Spleen (tissue), 11 donors: Measurements from ENCODE around the gene PAPOLG. TPM values are rescaled to one million over a fixed set of nuclear protein-coding genes. Genes with fewer than 3 reads are reported as not detected.
"Not testable (repeated sequence)": the region's sequence is repeated elsewhere in the genome, so short reads cannot be mapped to it uniquely, and the experiment has no call there.

ENCODE experiments used
- DNase-seq: peaks from one replicate; pipeline ENCODE4 v3.0.0-alpha.2; 2020
- H3K27ac ChIP-seq, 8 donors: fragments of 200-600 bp; sonication (generic) in 7 of 8; 1 replicate in 4 of 8; 2 replicates in 4 of 8; pipeline versions ENCODE4 v1.5.0 to v1.8.0; 2016 to 2021; ENCODE audit warnings: inconsistent platforms in 4 of 8, mild to moderate bottlenecking in 4 of 8, moderate library complexity in 1 of 8
- H3K27me3 ChIP-seq, 7 donors: fragments of 200-600 bp; sonication (generic) in 6 of 7; replicated peaks in 1 of 7; 1 replicate in 4 of 7; 2 replicates in 3 of 7; pipeline versions ENCODE4 v1.5.0 to v1.8.0; 2016 to 2021; ENCODE audit warnings: inconsistent platforms in 3 of 7, mild to moderate bottlenecking in 1 of 7
- H3K36me3 ChIP-seq, 6 donors: fragments of 200-600 bp; sonication (generic) in 5 of 6; 1 replicate in 4 of 6; 2 replicates in 2 of 6; pipeline versions ENCODE4 v1.5.0 to v1.8.0; 2016 to 2021; ENCODE audit warnings: inconsistent platforms in 2 of 6
- H3K4me1 ChIP-seq, 6 donors: fragments of 200-600 bp; sonication (generic) in 5 of 6; 1 replicate in 3 of 6; 2 replicates in 3 of 6; pipeline versions ENCODE4 v1.5.0 to v1.8.0; 2016 to 2021; ENCODE audit warnings: inconsistent platforms in 3 of 6
- H3K4me3 ChIP-seq, 8 donors: fragments of 200-600 bp; sonication (generic) in 7 of 8; 1 replicate in 4 of 8; 2 replicates in 4 of 8; pipeline versions ENCODE4 v1.5.0 to v1.8.0; 2016 to 2021; ENCODE audit warnings: inconsistent platforms in 4 of 8, mild to moderate bottlenecking in 4 of 8, moderate library complexity in 2 of 8
- H3K9me3 ChIP-seq, 8 donors: fragments of 200-600 bp; sonication (generic) in 7 of 8; 1 replicate in 4 of 8; 2 replicates in 4 of 8; pipeline versions ENCODE4 v1.5.0 to v1.8.0; 2016 to 2021; ENCODE audit warnings: inconsistent platforms in 4 of 8
- CTCF ChIP-seq, 11 experiments: fragments of 200-600 bp in 7 of 11; fragments of 450-650 bp in 4 of 11; sonication (generic) in 4 of 11; IDR thresholded peaks in 8 of 11; conservative IDR thresholded peaks in 3 of 11; 1 replicate in 7 of 11; 2 replicates in 4 of 11; pipeline versions ENCODE4 v1.4.0 to v1.8.0; 2016 to 2021; ENCODE audit warnings: antibody characterized with exemption in 11 of 11, inconsistent platforms in 4 of 11, mild to moderate bottlenecking in 1 of 11
- POLR2A ChIP-seq, 3 donors: fragments of 450-650 bp; IDR thresholded peaks; one replicate each; pipeline ENCODE4 v1.5.1; 2017; ENCODE audit warnings: antibody characterized with exemption in 3 of 3, mild to moderate bottlenecking in 1 of 3
- POLR2AphosphoS5 ChIP-seq, 3 donors: sonication (generic); formaldehyde crosslinking; IDR thresholded peaks; one replicate each; pipeline ENCODE4 v1.5.1; 2017; ENCODE audit warnings: antibody characterized with exemption in 3 of 3
- whole genome bisulfite sequencing, 5 donors: extraction: QIAGEN DNeasy Blood & Tissue Kit in 3 of 5; methylation state at CpG; one replicate each; pipeline versions ENCODE4 v1.1.5 to v1.1.7; 2013 to 2018; 5-methylcytosine and 5-hydroxymethylcytosine counted together
- intact Hi-C: fragments of 100-400 bp; cut with DNase I; formaldehyde crosslinking; loops from one replicate; pipeline ENCODE4 v1.15.0; 2023; ENCODE audit warnings: low total_unique reads
- polyA plus RNA-seq, 3 donors: library from polyadenylated mRNA; stranded (reverse); fragments of 200-250 nt; gene quantifications; one replicate each; pipeline ENCODE4 v1.2.1, GENCODE V29; 2013
- total RNA-seq, 7 donors: library from RNA; depleted of rRNA in 3 of 7; stranded (reverse); fragments of >200 nt in 3 of 7; fragmentation: NEBNext Ultra II Directional in 4 of 7; extraction: Animal tissue kit (Norgen Biotek cat#: 25700) in 4 of 7; gene quantifications; one replicate each; pipeline versions ENCODE4 v1.1.0 to v1.2.1, GENCODE V29; 2016 to 2021
- donor health status: healthy with polysubstance abuse.
- donor health status: DM: no; HTN: no; CAD: no; lungs with moderate emphysema.
- donor health status: DM: no; HTN: no; CAD: no.
- donor health status: Bipolar disorder and iron deficiency.
- donor health status: healthy.
- donor health status: DM: no; HTN: no; CAD: no.
- donor health status: DM: yes; HTN: yes; CAD: no.

PAPOLG gene
- total and polyA plus RNA-seq, 10 donors, result 4.2 to 27.9 (median 21.3) TPM

- no peak overlapping the region for H3K4me3 ChIP-seq
- H3K27ac ChIP-seq, result peak overlapping the region in 7 of 8 donors; percentile 24 to 63 (median 44)
- 30 to 37% (median 35%) methylated on average over 6 of the region's 6 CpGs for WGBS, 5 donors
- peaks cover 0 to 25% (median 2%) of the 10 kb centered on the region in 6 donors for H3K36me3 ChIP-seq
- peaks cover 0 to 29% (median 13%) of the 10 kb centered on the region in 6 donors for H3K4me1 ChIP-seq
- DNase-seq, result peak; percentile 63
- TF ChIP-seq POLR2A (IDR thresholded peaks at IDR 0.05) (no peak), CTCF (IDR thresholded peaks at IDR 0.05 in 8 of 11, conservative IDR thresholded peaks at IDR 0.05 in 3 of 11) (no peak), POLR2AphosphoS5 (IDR thresholded peaks at IDR 0.05) (no peak)
- H3K9me3 ChIP-seq, result no peaks in the 10 kb centered on the region
- no peaks in the 10 kb centered on the region for H3K27me3 ChIP-seq
- intact Hi-C loops, result no loop called here
Observed at GRCh38 chr2:60806988-60807681, 51.1 kb downstream of the PAPOLG start.

GRCh38 chr2:60808330-60808801, 52.3 kb downstream of the PAPOLG start:
- Histone ChIP-seq H3K36me3 (peaks cover 0 to 13% (median 0%) of the 10 kb centered on the region in 6 donors), H3K4me3 (no peak overlapping the region), H3K4me1 (peaks cover 0 to 29% (median 13%) of the 10 kb centered on the region in 6 donors), H3K27ac (no peak overlapping the region), H3K27me3 (no peaks in the 10 kb centered on the region), H3K9me3 (no peaks in the 10 kb centered on the region)
- no peak for TF ChIP-seq CTCF (IDR thresholded peaks at IDR 0.05 in 8 of 11, conservative IDR thresholded peaks at IDR 0.05 in 3 of 11)
- TF ChIP-seq POLR2A (IDR thresholded peaks at IDR 0.05), result no peak
- TF ChIP-seq POLR2AphosphoS5 (IDR thresholded peaks at IDR 0.05), result no peak
- WGBS, 5 donors, result 87 to 98% (median 95%) methylated on average over 16 of the region's 16 CpGs
- intact Hi-C loops, result no loop called here
- no peak for DNase-seq

GRCh38 chr2:60811491-60812375, 55.7 kb downstream of the PAPOLG start:
- Histone ChIP-seq H3K27ac (no peak overlapping the region), H3K9me3 (no peaks in the 10 kb centered on the region), H3K4me1 (peaks cover 0 to 17% (median 9%) of the 10 kb centered on the region in 6 donors), H3K27me3 (no peaks in the 10 kb centered on the region), H3K36me3 (no peaks in the 10 kb centered on the region), H3K4me3 (no peak overlapping the region)
- WGBS, 5 donors, result 94 to 95% (median 94%) methylated on average over 14 of the region's 14 CpGs
- TF ChIP-seq POLR2A (IDR thresholded peaks at IDR 0.05), result no peak
- TF ChIP-seq CTCF (IDR thresholded peaks at IDR 0.05 in 8 of 11, conservative IDR thresholded peaks at IDR 0.05 in 3 of 11), result no peak
- no peak for TF ChIP-seq POLR2AphosphoS5 (IDR thresholded peaks at IDR 0.05)
- DNase-seq, result no peak
- intact Hi-C loops, result no loop called here

GRCh38 chr2:60817191-60817590, 61.1 kb downstream of the PAPOLG start:
- 89 to 98% (median 93%) methylated on average over 9 of the region's 9 CpGs for WGBS, 5 donors

More at GRCh38 chr2:60817191-60817590, 61.1 kb downstream of the PAPOLG start:
- intact Hi-C loops, H3K36me3 ChIP-seq, DNase-seq, H3K9me3 ChIP-seq, H3K4me3 ChIP-seq, H3K27ac ChIP-seq, H3K27me3 ChIP-seq: not testable (repeated sequence)
- H3K4me1 ChIP-seq, result peaks cover 0 to 35% (median 14%) of the 10 kb centered on the region in 6 donors
